A172 (cell line): ENCODE measurements around the gene PPFIBP2. TPM values are rescaled to one million over a fixed set of nuclear protein-coding genes. Genes with fewer than 3 reads are reported as not detected.

Experiments
- DNase-seq: peaks from one replicate; pipeline ENCODE4 v3.0.0-alpha.2; 2015; ENCODE audit warnings: low spot score
- total RNA-seq: library from RNA; depleted of rRNA; stranded (reverse); fragments of >200 nt; shearing (Covaris generic); gene quantifications from 2 replicates; pipeline ENCODE4 v1.2.3, GENCODE V29; 2014

PPFIBP2 gene
- total RNA-seq, 1 experiment from 2014 or later = 3.1 TPM

- DNase-seq = no peak
Measured at GRCh38 chr11:7599209-7599608, 85.4 kb downstream of the PPFIBP2 start.

GRCh38 chr11:7600205-7600775 is 86.5 kb downstream of the PPFIBP2 start:
- peak; percentile 25 for DNase-seq

GRCh38 chr11:7603031-7603781 is 89.4 kb downstream of the PPFIBP2 start:
- DNase-seq = no peak

GRCh38 chr11:7604331-7604955 is 90.6 kb downstream of the PPFIBP2 start:
- peak; percentile 6 for DNase-seq

- peak; percentile 94 for DNase-seq
Measured at GRCh38 chr11:7605186-7605943, 91.6 kb downstream of the PPFIBP2 start.

GRCh38 chr11:7606496-7606895 is 92.7 kb downstream of the PPFIBP2 start:
- no peak for DNase-seq

- DNase-seq = no peak
Measured at GRCh38 chr11:7609015-7609414, 95.2 kb downstream of the PPFIBP2 start.

- DNase-seq = no peak
Measured at GRCh38 chr11:7609521-7609920, 95.7 kb downstream of the PPFIBP2 start.

GRCh38 chr11:7610393-7610792 is 96.6 kb downstream of the PPFIBP2 start:
- DNase-seq = no peak

GRCh38 chr11:7611411-7611810 is 97.6 kb downstream of the PPFIBP2 start:
- no peak for DNase-seq

GRCh38 chr11:7612056-7612660 is 98.4 kb downstream of the PPFIBP2 start:
- no peak for DNase-seq

- no peak for DNase-seq
Measured at GRCh38 chr11:7612661-7613393, 99.0 kb downstream of the PPFIBP2 start.

- no peak for DNase-seq
Measured at GRCh38 chr11:7613394-7613720, 99.6 kb downstream of the PPFIBP2 start.

GRCh38 chr11:7614656-7615055 is 100.9 kb downstream of the PPFIBP2 start:
- DNase-seq = no peak

- DNase-seq = no peak
Measured at GRCh38 chr11:7617032-7617431, 103.2 kb downstream of the PPFIBP2 start.

GRCh38 chr11:7619322-7619721 is 105.5 kb downstream of the PPFIBP2 start:
- no peak for DNase-seq

GRCh38 chr11:7621090-7621489 is 107.3 kb downstream of the PPFIBP2 start:
- no peak for DNase-seq

GRCh38 chr11:7621554-7621953 is 107.8 kb downstream of the PPFIBP2 start:
- no peak for DNase-seq

GRCh38 chr11:7622721-7623120 is 108.9 kb downstream of the PPFIBP2 start:
- no peak for DNase-seq

GRCh38 chr11:7628660-7629059 is 114.9 kb downstream of the PPFIBP2 start:
- DNase-seq = no peak

GRCh38 chr11:7630002-7630401 is 116.2 kb downstream of the PPFIBP2 start:
- no peak for DNase-seq
